Heart left ventricle (tissue), 16 donors: ENCODE measurements around the gene DDX10. TPM values are rescaled to one million over a fixed set of nuclear protein-coding genes. Genes with fewer than 3 reads are reported as not detected.

ENCODE experiments used
- ATAC-seq, 4 donors: fragments of 200-7000 bp; cut with Tn5 transposase; one replicate each; pipeline ENCODE4 v1.9.1; 2020 to 2022; ENCODE audit warnings: moderate library complexity in 4 of 4, mild to moderate bottlenecking in 3 of 4, moderate number of reproducible peaks in 1 of 4
- DNase-seq, 5 donors: peaks; one replicate each; pipeline ENCODE4 v3.0.0-alpha.2; 2020
- H3K27ac ChIP-seq, 12 donors: fragments of 200-600 bp; sonication (generic) in 4 of 12; one replicate each; pipeline versions ENCODE4 v1.5.0 to v1.8.0; 2016 to 2022; ENCODE audit warnings: mild to moderate bottlenecking in 2 of 12
- H3K27me3 ChIP-seq, 9 donors: fragments of 200-600 bp; sonication (generic) in 2 of 9; one replicate each; pipeline versions ENCODE4 v1.5.1 to v1.8.0; 2016 to 2022; ENCODE audit warnings: mild to moderate bottlenecking in 3 of 9
- H3K36me3 ChIP-seq, 9 donors: fragments of 200-600 bp; sonication (generic) in 2 of 9; one replicate each; pipeline versions ENCODE4 v1.5.0 to v1.8.0; 2018 to 2022; ENCODE audit warnings: mild to moderate bottlenecking in 2 of 9
- H3K4me1 ChIP-seq, 12 donors: fragments of 200-600 bp; sonication (generic) in 4 of 12; one replicate each; pipeline versions ENCODE4 v1.5.0 to v1.8.0; 2016 to 2022; ENCODE audit warnings: mild to moderate bottlenecking in 3 of 12
- H3K4me3 ChIP-seq, 12 donors: fragments of 200-600 bp; sonication (generic) in 4 of 12; one replicate each; pipeline versions ENCODE4 v1.5.0 to v1.8.0; 2017 to 2022; ENCODE audit warnings: mild to moderate bottlenecking in 9 of 12, moderate library complexity in 4 of 12
- H3K9me3 ChIP-seq, 12 donors: fragments of 200-600 bp; sonication (generic) in 4 of 12; one replicate each; pipeline versions ENCODE4 v1.5.0 to v1.8.0; 2016 to 2022; ENCODE audit warnings: mild to moderate bottlenecking in 1 of 12
- POLR2A ChIP-seq, 2 donors: fragments of 450-650 bp; IDR thresholded peaks; one replicate each; pipeline ENCODE4 v1.6.1; 2017; ENCODE audit warnings: antibody characterized with exemption in 2 of 2, mild to moderate bottlenecking in 2 of 2, moderate library complexity in 2 of 2
- WGBS, 4 donors: extraction: QIAGEN DNeasy Blood & Tissue Kit in 2 of 4; methylation state at CpG; one replicate each; pipeline versions ENCODE4 v1.1.5 to v1.1.7; 2013 to 2018; 5-methylcytosine and 5-hydroxymethylcytosine counted together
- intact Hi-C, 10 donors: fragments of 100-400 bp; cut with DNase I; formaldehyde crosslinking; loops; one replicate each; pipeline versions ENCODE4 v1.11.1 to v1.14.2; 2022
- polyA plus RNA-seq, 2 donors: library from polyadenylated mRNA; stranded (reverse); fragments of 200-250 nt; gene quantifications; one replicate each; pipeline ENCODE4 v1.2.3, GENCODE V29; 2013
- total RNA-seq, 9 donors: library from RNA; depleted of rRNA in 2 of 9; stranded (reverse); fragments of >200 nt in 2 of 9; fragmentation: NEBNext Ultra II Directional in 3 of 9; extraction: Animal tissue kit (Norgen Biotek cat#: 25700) in 3 of 9; gene quantifications; one replicate each; pipeline versions ENCODE4 v1.1.0 to v1.2.4, GENCODE V29; 2016 to 2023
- TF ChIP-seq, protein P1 (sequence below), 12 donors: fragments of 200-600 bp; sonication (generic) in 4 of 12; IDR thresholded peaks; one replicate each; pipeline versions ENCODE4 v1.5.0 to v1.8.0; 2018 to 2022; ENCODE audit warnings: antibody characterized with exemption in 12 of 12, mild to moderate bottlenecking in 5 of 12
- donor health status: ischemic (EF 13 %, LVEDD 7.1; RV severe dilation, severe dysfunction).
- donor health status: healthy with polysubstance abuse.
- donor health status: DM: no; HTN: yes; CAD: no.
- donor health status: DM: no; HTN: no; CAD: no.
- donor health status: ischemic (EF 25% LVEDD 6.9; RV normal size, moderate dysfunction).
- donor health status: ischemic (EF 25% LVEDD 5.7; RV mildly dilated, moderate dysfunction).
- donor health status: healthy.
- donor health status: DM: yes; HTN: yes; CAD: no.
- donor health status: ischemic (EF 35%, LVEDD 5.7; RV mildly dilated, moderate dysfunction).
- donor health status: nonischemic (EF 11% LVEDD 7.7; RV severe dilation, severe dysfunction).
- donor health status: DM: yes; HTN: yes; CAD: no.
- donor health status: PGD.
- donor health status: ischemic (EF 29% LVEDD 5.4; RV normal size, mild dysfunction).
- donor health status: nonischemic (EF 23%, LVEDD 6.1; RV moderate dilation, normal function).

The DDX10 gene
- total and polyA plus RNA-seq, 11 donors: 8.3 to 17.2 (median 12.1) TPM

DNA sequence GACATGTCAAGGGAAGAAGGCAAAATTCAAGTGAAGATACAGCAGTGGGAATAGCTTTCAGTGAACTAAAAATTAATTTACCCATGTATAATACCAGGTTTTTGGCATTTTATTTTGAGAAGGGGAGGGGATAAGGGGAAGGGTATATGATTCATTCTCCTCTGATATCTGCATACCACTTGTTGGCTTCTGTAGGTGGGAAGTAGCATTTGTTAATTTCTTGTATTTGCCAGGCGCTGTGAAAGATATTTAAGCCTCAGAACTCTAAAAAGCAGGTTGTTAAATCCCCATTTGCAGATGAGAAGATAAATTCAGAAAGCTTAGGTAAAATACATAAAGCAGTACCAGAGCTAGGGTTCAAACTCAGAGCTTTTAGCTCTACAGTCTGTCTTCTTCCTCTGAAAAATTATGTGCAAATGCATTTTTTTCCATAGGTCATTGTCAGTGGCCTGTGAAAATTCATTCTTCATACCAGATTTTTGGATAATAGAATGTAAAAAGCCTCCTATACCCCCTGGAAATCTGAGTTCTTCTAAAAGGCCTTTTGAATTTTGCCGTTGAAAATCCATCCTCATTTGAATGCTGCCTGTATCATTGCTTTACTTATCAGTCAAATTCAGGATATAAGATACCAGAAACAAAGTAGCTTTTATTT, 221.3 kb downstream of the DDX10 start:
- Histone ChIP-seq H3K9me3 (no peaks in the 10 kb centered on the region), H3K36me3 (no peaks in the 10 kb centered on the region), H3K4me3 (no peak overlapping the region), H3K27ac (no peak overlapping the region), H3K4me1 (peaks cover 0 to 4% (median 0%) of the 10 kb centered on the region in 12 donors), H3K27me3 (no peaks in the 10 kb centered on the region)
- no peak for DNase-seq
- intact Hi-C loops: no loop called here
- no peak for ATAC-seq
- no peak for TF ChIP-seq POLR2A (IDR thresholded peaks at IDR 0.05)
- TF ChIP-seq, protein P1, sequence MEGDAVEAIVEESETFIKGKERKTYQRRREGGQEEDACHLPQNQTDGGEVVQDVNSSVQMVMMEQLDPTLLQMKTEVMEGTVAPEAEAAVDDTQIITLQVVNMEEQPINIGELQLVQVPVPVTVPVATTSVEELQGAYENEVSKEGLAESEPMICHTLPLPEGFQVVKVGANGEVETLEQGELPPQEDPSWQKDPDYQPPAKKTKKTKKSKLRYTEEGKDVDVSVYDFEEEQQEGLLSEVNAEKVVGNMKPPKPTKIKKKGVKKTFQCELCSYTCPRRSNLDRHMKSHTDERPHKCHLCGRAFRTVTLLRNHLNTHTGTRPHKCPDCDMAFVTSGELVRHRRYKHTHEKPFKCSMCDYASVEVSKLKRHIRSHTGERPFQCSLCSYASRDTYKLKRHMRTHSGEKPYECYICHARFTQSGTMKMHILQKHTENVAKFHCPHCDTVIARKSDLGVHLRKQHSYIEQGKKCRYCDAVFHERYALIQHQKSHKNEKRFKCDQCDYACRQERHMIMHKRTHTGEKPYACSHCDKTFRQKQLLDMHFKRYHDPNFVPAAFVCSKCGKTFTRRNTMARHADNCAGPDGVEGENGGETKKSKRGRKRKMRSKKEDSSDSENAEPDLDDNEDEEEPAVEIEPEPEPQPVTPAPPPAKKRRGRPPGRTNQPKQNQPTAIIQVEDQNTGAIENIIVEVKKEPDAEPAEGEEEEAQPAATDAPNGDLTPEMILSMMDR (IDR thresholded peaks at IDR 0.05): no peak
- 72 to 88% (median 80%) methylated on average over 2 of the region's 2 CpGs for WGBS, 4 donors

DNA sequence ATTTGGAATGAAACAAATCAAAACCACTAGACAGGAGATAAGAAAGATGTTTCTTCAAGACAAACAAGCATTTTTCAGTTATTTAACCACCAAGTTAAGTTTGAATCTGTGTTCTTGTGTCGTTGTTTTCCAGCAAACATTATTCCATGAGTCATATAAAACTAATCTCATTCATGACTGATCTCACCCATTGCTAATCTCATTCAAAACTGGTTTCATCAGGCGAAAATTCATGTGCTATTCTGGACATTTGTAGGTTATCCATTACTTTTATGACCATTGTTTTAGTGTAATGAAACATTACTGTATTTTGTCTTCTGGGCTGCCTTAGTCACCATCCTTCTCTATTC, 221.8 kb downstream of the DDX10 start:
- H3K36me3 ChIP-seq: no peaks in the 10 kb centered on the region
- TF ChIP-seq, protein P1 (IDR thresholded peaks at IDR 0.05): no peak
- no peak for TF ChIP-seq POLR2A (IDR thresholded peaks at IDR 0.05)
- H3K27me3 ChIP-seq: no peaks in the 10 kb centered on the region
- ATAC-seq (peak in 1 of 4 donors; percentile 64), DNase-seq (no peak)
- WGBS, 4 donors: 77 to 85% (median 82%) methylated on average over 2 of the region's 2 CpGs
- H3K4me3 ChIP-seq: no peak overlapping the region
- intact Hi-C loops: no loop called here
- H3K4me1 ChIP-seq: peaks cover 0 to 4% (median 0%) of the 10 kb centered on the region in 12 donors
- H3K9me3 ChIP-seq: no peaks in the 10 kb centered on the region
- no peak overlapping the region for H3K27ac ChIP-seq

- intact Hi-C loops: no loop called here
- Histone ChIP-seq H3K27ac (no peak overlapping the region), H3K36me3 (no peaks in the 10 kb centered on the region), H3K27me3 (no peaks in the 10 kb centered on the region), H3K4me3 (no peak overlapping the region), H3K9me3 (no peaks in the 10 kb centered on the region), H3K4me1 (peaks cover 0 to 4% (median 0%) of the 10 kb centered on the region in 12 donors)
- DNase-seq: no peak
- WGBS, 4 donors: 88 to 93% (median 91%) methylated on average over 8 of the region's 8 CpGs
- peak in 1 of 4 donors; percentile 39 for ATAC-seq
- no peak for TF ChIP-seq POLR2A (IDR thresholded peaks at IDR 0.05)
- TF ChIP-seq, protein P1 (IDR thresholded peaks at IDR 0.05): no peak
Measured at GRCh38 chr11:108887436-108888238, 222.8 kb downstream of the DDX10 start.

- Histone ChIP-seq H3K9me3 (no peaks in the 10 kb centered on the region), H3K27me3 (no peaks in the 10 kb centered on the region), H3K36me3 (no peaks in the 10 kb centered on the region), H3K4me3 (no peak overlapping the region), H3K4me1 (peaks cover 0 to 4% (median 0%) of the 10 kb centered on the region in 12 donors), H3K27ac (no peak overlapping the region)
- no peak for DNase-seq
- ATAC-seq: no peak
- intact Hi-C loops: no loop called here
- 71 to 81% (median 75%) methylated on average over 5 of the region's 5 CpGs for whole genome bisulfite sequencing, 4 donors
- TF ChIP-seq, protein P1 (IDR thresholded peaks at IDR 0.05): no peak
- TF ChIP-seq POLR2A (IDR thresholded peaks at IDR 0.05): no peak
Measured at GRCh38 chr11:108890482-108891105, 225.7 kb downstream of the DDX10 start.
